HG03095 (cell line): ENCODE results near the gene AXIN1.
"Not testable (repeated sequence)": the region's sequence is repeated elsewhere in the genome, so short reads cannot be mapped to it uniquely, and the experiment has no call there.

Experiments used
- ATAC-seq: cut with Tn5 transposase; IDR thresholded peaks from one replicate; pipeline ENCODE4 v1.9.1; 2021; ENCODE audit warnings: moderate library complexity; ENCODE audit not compliant: unreplicated experiment

AXIN1 gene

GRCh38 chr16:354971-355461 lies 2.5 kb upstream of the AXIN1 start:
- no peak for ATAC-seq

GRCh38 chr16:354291-354881 lies 1.9 kb upstream of the AXIN1 start:
- no peak for ATAC-seq

DNA sequence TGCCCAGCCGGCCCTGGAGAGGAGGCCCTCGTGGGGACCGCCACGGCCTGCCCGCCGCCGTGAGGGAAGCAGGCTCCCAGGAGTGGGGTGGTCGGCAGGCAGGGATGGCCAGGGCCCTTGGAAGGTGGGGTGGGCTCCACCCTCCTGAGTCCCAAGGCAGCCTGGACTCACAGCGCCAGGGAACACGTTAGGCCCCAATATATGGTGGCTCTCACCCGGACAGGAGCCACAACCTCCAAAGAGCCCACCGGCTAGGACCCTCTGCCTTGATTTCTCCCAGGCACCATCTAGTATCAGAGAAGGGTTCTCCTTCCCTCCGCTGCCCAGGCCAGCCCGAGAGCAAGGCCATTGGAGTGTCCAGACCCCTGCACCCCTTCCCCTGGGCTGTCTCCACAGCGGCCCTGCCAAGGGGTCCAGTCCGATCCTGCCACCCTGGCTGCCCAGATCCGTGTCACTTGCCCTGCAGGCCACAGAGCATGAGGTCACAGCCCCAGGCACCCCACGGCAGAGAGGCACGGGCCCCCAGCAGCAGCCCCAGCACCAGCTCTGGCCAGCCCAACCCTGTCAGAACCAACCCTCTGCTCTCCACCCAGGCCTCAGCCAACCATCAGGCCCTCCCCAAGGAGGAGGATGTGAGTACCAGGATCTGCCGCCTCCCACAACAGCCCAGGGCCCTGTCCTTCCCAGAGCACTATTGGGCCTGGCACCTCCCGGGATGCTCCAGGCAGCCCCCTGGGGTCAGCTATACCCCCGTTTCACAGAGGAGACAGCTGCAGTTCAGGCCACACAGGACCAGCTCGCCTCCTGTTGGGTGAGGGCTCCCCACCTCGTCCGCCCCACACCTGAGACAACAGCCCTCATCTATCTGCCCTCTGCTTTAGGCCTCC lies 1.1 kb upstream of the AXIN1 start:
- ATAC-seq, result no peak

DNA sequence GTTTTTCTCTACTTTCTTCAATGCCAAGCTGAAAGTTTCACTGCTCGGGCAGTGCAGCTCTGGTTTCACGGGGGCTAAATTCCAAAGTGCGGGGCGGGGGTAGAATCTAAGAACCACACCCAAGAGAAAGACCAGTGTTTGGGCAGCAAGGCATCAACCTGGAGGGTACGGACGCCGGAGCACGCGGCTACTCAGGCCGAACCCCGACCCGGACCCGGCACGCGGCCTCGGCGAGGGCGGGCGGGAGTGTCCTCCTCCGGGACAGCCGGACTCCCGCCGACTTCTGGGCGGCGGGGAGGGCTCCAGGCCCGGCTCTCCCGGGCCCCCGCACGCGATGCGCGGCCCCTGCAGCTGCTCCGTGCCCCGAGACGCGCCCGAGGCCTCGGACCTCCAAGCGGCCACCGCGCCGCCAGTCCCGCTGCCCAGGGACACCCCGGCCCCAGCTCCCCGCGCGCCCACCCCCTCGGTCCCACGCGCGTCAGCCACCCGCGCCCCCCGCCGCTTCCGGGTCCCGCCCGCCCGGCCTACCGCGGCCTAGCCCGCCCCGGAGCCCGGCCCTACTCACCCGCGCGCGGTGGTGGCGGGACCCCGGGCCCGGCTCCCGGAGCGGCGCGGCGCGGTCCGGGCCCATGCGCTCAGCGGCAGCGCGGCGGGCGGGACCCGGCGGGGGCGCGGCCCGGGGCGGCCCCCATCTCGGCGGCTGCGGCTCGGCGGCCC lies 561 bp downstream of the AXIN1 start:
- peak; percentile 19 for ATAC-seq

- ATAC-seq, result no peak
These were observed 2.3 kb downstream of the AXIN1 start for GRCh38 chr16:350203-350602.

- peak; percentile 34 for ATAC-seq
These were observed 3.3 kb downstream of the AXIN1 start for GRCh38 chr16:349211-349610.

DNA sequence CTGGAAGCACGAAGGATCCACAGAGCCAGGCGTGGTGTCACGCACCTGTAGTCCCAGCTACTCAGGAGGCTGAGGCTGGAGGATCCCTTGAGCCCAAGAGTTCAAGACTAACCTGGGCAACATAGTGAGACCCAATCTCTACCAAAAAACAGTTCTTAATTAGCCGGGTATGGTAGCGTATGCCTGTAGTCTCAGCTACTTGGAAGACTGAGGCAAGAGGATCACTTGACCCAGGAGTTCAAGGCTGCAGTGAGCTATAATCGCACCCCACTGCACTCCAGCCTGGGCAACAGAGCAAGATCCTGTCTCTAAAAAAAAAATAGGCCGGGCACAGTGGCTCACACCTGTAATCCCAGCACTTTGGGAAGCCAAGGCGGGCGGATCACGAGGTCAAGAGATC lies 4.0 kb downstream of the AXIN1 start:
- not testable (repeated sequence) for ATAC-seq

DNA sequence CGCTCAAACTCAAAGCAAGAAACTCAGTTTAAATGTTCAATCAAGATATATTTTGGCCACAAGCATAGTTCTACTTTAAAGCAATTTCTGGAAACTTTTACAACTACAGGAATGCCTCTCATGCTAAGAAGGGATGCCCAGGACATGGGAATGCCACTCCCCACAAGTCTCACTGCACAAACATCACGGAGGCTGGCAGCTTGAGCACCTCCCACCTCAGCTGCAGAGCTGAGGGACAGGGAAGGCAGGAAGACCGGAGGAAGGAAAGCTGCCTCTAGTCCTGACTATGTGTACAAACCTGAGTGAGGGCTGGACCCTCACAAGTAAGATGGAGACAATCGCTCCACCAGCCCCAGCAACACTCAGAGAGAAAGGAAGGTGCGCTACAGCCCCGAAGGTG lies 5.3 kb downstream of the AXIN1 start:
- ATAC-seq, result no peak

DNA sequence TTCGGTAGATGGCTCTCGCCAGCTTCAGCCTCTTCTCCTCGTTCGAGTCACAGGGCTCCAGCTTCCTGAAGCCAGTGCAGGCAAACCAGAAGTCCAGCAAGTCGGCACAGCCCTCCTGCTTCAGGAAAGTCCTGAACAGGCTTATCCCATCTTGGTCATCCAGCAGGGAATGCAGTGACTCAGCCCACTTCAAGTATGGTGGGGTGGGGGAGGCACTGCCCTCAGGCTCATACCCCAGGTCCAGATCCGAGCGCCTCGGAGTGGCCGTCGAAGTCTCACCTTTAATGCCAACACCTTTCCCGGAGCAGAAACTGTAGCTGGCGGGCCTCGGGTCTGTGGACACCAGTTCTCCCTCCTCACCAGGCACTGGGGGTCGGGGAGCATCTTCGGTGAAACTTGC lies 5.9 kb downstream of the AXIN1 start:
- ATAC-seq, result no peak

DNA sequence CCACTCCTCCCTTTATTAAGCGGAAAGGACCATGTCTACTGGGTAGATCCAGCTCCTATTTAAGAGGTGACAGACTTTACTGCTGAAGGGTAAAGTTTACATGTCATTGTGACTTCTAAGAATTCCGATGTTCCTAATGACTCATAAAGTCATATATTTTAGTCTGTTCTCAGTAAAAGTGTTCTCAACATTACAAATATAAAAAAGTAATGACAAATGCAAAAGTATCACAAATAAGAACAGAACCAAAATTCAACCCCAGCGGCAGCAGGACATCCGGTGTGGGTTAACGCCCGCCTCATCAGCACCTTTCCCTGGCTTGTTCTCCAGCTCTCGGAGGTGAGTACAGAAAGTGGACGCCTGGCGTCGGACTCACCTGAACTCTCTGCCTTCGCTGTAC lies 6.8 kb downstream of the AXIN1 start:
- ATAC-seq, result no peak

- no peak for ATAC-seq
These were observed 9.9 kb downstream of the AXIN1 start for GRCh38 chr16:342455-343213.

- ATAC-seq, result not testable (repeated sequence)
These were observed 10.6 kb downstream of the AXIN1 start for GRCh38 chr16:341974-342336.

GRCh38 chr16:341095-341973 lies 11.2 kb downstream of the AXIN1 start:
- ATAC-seq, result not testable (repeated sequence)

DNA sequence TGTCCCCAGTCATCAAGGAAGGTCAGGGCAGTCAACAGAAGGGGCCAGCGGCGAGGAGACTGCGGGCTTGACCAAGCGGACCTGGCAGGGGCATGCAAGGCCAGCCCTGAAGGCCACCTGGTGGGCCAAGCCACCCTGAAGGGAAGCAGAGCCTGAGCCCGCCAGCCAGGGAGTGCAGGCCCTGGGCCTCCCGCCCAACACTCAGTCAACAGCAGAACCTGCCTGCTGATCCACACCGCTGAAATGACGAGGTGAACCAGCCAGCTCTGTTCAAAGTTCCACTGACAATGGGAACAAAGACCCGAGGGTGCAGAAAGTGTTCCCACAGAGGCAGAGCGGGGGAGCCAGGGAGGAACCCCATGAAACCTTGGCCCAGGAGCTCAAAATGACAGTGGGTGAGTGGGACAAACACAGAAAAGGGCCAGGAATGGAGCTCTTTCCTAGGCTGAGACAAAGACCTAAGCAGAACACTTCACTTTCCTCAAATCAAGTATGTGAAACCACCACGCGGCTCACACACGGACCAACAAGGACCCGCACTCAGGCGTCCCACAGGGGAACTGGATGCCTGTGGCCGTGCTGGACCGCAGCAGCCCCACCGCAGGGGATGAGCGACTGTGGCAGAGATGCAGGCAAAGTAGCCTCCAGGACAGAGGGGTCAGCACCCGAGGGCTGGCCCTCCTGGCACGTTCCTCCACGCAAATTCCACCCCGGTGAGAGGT lies 12.0 kb downstream of the AXIN1 start:
- no peak for ATAC-seq

DNA sequence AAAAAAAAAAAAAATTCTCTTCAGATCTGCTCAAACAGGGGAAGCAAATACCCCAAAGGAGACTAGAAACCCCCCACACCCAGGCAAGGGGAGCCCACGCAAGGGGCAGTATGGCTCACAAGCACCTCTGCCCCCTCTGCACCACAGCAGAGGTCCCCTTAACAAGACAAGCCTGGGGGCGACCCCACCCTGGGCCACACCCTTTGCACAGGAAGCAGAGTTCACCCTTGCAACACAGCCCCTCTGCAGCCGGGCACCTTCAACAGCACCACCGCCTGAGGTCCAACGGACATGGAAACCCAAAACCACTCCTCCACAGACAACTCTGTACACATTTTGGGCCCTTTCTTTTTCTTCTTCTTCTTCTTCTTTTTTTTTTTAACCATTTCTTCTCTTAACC lies 12.8 kb downstream of the AXIN1 start:
- no peak for ATAC-seq

GRCh38 chr16:337975-338575 lies 14.4 kb downstream of the AXIN1 start:
- ATAC-seq, result no peak

GRCh38 chr16:337437-337836 lies 15.1 kb downstream of the AXIN1 start:
- ATAC-seq, result no peak

GRCh38 chr16:336269-336668 lies 16.3 kb downstream of the AXIN1 start:
- no peak for ATAC-seq
